ENCODE results near the gene PCSK2. TPM values are rescaled to one million over a fixed set of nuclear protein-coding genes. Genes with fewer than 3 reads are reported as not detected.

PCSK2 gene, protein sequence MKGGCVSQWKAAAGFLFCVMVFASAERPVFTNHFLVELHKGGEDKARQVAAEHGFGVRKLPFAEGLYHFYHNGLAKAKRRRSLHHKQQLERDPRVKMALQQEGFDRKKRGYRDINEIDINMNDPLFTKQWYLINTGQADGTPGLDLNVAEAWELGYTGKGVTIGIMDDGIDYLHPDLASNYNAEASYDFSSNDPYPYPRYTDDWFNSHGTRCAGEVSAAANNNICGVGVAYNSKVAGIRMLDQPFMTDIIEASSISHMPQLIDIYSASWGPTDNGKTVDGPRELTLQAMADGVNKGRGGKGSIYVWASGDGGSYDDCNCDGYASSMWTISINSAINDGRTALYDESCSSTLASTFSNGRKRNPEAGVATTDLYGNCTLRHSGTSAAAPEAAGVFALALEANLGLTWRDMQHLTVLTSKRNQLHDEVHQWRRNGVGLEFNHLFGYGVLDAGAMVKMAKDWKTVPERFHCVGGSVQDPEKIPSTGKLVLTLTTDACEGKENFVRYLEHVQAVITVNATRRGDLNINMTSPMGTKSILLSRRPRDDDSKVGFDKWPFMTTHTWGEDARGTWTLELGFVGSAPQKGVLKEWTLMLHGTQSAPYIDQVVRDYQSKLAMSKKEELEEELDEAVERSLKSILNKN
- 1.9 and 2.1 TPM in 2 replicates for total RNA-seq (2021; fragmentation: NEBNext Ultra II Directional; extraction: Animal tissue kit (Norgen Biotek cat#: 25700))
- polyA plus RNA-seq (2011; rRNA removed) = 2.6 and 4.2 TPM in 2 replicates
- polyA plus RNA-seq (2011; cell fraction: cytosol; rRNA removed) = 2.7 TPM
- 2.6 TPM for polyA plus RNA-seq (2011; cell fraction: nucleus; rRNA removed)
- 2.4 to 4.1 TPM (median 3.5 TPM) in 4 replicates for polyA plus RNA-seq (2012, experiment 1 of 2)
- polyA plus RNA-seq (2012, experiment 2 of 2) = 1.5 TPM
- polyA plus RNA-seq (2013, experiment 1 of 2) = 1.4 TPM
- polyA plus RNA-seq (2013, experiment 2 of 2) = 1.1 TPM
- 1.2 and 3.5 TPM in 2 replicates for polyA minus RNA-seq (2011; rRNA and poly(A)+ RNA removed)
- 1.6 TPM for polyA minus RNA-seq (2011; cell fraction: cytosol; rRNA and poly(A)+ RNA removed)
- 1.2 TPM for polyA minus RNA-seq (2011; cell fraction: nucleus; rRNA and poly(A)+ RNA removed)
- long read RNA-seq, experiment 1, partial matches to known transcripts = 0 of 1 reads
- long read RNA-seq, experiment 1, other reads (novel, unspliced or antisense) = 1 of 1 reads
- long read RNA-seq, experiment 2, partial matches to known transcripts = 1 of 2 reads
- long read RNA-seq, experiment 2, other reads (novel, unspliced or antisense) = 1 of 2 reads

DNA sequence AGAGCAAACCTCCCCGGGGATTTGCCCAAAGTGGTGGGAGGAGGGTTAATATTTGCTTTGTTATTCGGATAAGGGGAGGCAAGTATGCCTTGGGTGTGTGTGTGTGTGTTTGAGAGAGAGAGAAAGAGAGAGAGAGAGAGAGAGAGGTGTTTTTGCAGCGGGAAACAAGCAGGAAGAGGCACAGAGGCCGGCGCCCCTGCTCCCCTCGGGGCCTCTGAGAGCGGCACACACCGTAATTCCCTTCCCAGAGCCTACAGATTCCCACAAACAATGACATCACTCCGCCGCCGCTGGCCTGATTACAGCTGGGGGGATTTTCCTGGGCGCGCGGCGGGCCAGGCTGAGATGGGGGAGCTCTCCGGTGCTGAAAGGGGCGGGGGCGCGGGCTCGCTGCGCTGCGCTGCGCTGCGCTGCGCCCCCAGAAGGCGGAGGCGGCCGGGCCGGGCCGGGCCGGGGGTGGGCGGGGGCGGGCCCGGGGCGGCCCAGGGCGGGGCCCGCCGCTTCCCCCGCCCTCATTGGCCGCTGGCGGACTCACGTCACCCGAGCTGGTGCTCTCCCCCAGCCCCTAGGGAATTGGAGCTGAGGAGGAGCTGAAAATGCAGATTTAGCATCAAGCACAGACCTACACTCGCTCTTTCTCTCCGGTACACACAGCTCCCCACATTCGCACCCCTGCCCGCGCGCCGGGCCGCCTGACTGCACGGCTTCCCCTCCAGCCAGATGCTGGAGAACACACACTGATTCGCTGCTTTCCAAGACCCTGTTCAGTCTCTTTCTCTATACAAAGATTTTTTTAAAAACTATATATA is at the start of gene PCSK2:
Gene PCSK2 (plus strand): TSS at position 631 of the 809 bp plus-strand sequence. CDS start 266 bp downstream, outside the sequence.
- WGBS, 2 experiments (ENCODE audit: extremely low coverage in 1 of 2, insufficient coverage in 1 of 2, insufficient read length in 1 of 2, insufficient replicate concordance in 2 of 2, low coverage in 1 of 2, low lambda C conversion rate in 2 of 2, missing lambda C conversion rate in 1 of 2) = 1% methylated on average over 23 of the region's 53 CpGs; no CpG with 5 or more reads in 1 of the 2 experiments
- Histone ChIP-seq H2BK20ac (ENCODE audit: low read length) (no peak within 1 kb of the TSS), H3K14ac (ENCODE audit: insufficient read length) (no peak within 1 kb of the TSS), H3K4ac (replicated peaks; ENCODE audit: insufficient read length, low read depth, low read length) (no peak within 1 kb of the TSS), H3K79me2 (ENCODE audit: control insufficient read depth in 1 of 2, insufficient read depth in 2 of 2, low read length in 2 of 2) (no peaks in the 10 kb centered on the region), H3K9me3 (ENCODE audit: insufficient read depth in 2 of 2, low read depth in 1 of 2, low read length in 1 of 2) (no peaks in the 10 kb centered on the region), H3K27ac (ENCODE audit: low read depth, low read length) (no peak within 1 kb of the TSS), H3K27me3 (replicated peaks in 1 of 4; ENCODE audit: control insufficient read depth in 3 of 4, extremely low read depth in 1 of 4, insufficient read depth in 3 of 4, low read length in 3 of 4) (peaks cover 1 to 33% (median 29%) of the 10 kb centered on the region in 4 experiments), H4K5ac (ENCODE audit: insufficient read length, low read depth, low read length) (no peak within 1 kb of the TSS), H3K79me1 (ENCODE audit: low read depth, low read length) (no peaks in the 10 kb centered on the region), H2BK12ac (ENCODE audit: low read depth, low read length) (no peak within 1 kb of the TSS), H3K23me2 (ENCODE audit: low read depth, low read length) (peaks cover 22% of the 10 kb centered on the region; the same call in 1 of the 2 replicates), H3K18ac (ENCODE audit: extremely low read depth, low read length) (peak within 1 kb of the TSS; percentile 14; the same call in 1 of the 2 replicates), H3K36me3 (ENCODE audit: control insufficient read depth in 2 of 4, insufficient read depth in 4 of 4, low read length in 3 of 4) (no peaks in the 10 kb centered on the region), H2BK15ac (ENCODE audit: low read length) (no peak within 1 kb of the TSS), H3K9ac (replicated peaks in 1 of 4; ENCODE audit: extremely low read depth in 1 of 4, low read depth in 3 of 4, low read length in 3 of 4) (peak within 1 kb of the TSS in 3 of 4 experiments; percentile 34 to 64 (median 45); a peak in 4 of 7 replicates), H3K4me1 (replicated peaks in 1 of 4; ENCODE audit: control insufficient read depth in 3 of 4, insufficient read depth in 4 of 4, low read length in 3 of 4) (peaks cover 3 to 16% (median 11%) of the 10 kb centered on the region in 4 experiments), H4K91ac (replicated peaks; ENCODE audit: insufficient read length, low read length) (no peak within 1 kb of the TSS), H3K4me3 (ENCODE audit: extremely low read depth in 1 of 4, insufficient read depth in 2 of 4, low read depth in 3 of 4, low read length in 4 of 4) (peak within 1 kb of the TSS; percentile 46 to 72 (median 66)), H4K8ac (ENCODE audit: extremely low read depth, insufficient read depth, low read length) (peak within 1 kb of the TSS; percentile 41), H3K23ac (ENCODE audit: insufficient read length) (no peak within 1 kb of the TSS), H3K4me2 (ENCODE audit: insufficient read depth in 1 of 2, low read depth in 2 of 2, low read length in 2 of 2) (peak within 1 kb of the TSS; percentile 96), H3K56ac (replicated peaks; ENCODE audit: insufficient read length, low read depth, low read length) (no peak within 1 kb of the TSS), H2AFZ (ENCODE audit: low read length) (peak within 1 kb of the TSS; percentile 61; the same call in 1 of the 2 replicates), H4K20me1 (replicated peaks in 1 of 2; ENCODE audit: control insufficient read depth in 1 of 2, insufficient read depth in 2 of 2, low read length in 2 of 2) (no peaks in the 10 kb centered on the region), H2AK5ac (ENCODE audit: low read depth, low read length) (no peak within 1 kb of the TSS), H2BK120ac (replicated peaks; ENCODE audit: low read depth, low read length) (no peak within 1 kb of the TSS), H2BK5ac (ENCODE audit: low read depth, low read length) (no peak within 1 kb of the TSS)
- ChIA-PET POLR2A (ENCODE audit: partially characterized antibody) (no interaction called here), CTCF (ENCODE audit: partially characterized antibody) (interaction anchor here (0.7 to 3.0 kb wide), 3 partner anchors 15 to 424 kb away, joined by 3 to 16 read pairs (median 6); no protein-coding TSS in a partner anchor)
- DNase-seq (ENCODE audit: low read depth in 1 of 2, low spot score in 2 of 2) = peak; percentile 60 to 88
- peak; percentile 63 for FAIRE-seq
- TF ChIP-seq EZH2 (IDR thresholded peaks at IDR 0.05; ENCODE audit: low read depth, low read length, severe bottlenecking) = no peak
- no peak for TF ChIP-seq CHD1 (IDR thresholded peaks at IDR 0.05; ENCODE audit: low read depth, low read length)
- TF ChIP-seq, protein P1, sequence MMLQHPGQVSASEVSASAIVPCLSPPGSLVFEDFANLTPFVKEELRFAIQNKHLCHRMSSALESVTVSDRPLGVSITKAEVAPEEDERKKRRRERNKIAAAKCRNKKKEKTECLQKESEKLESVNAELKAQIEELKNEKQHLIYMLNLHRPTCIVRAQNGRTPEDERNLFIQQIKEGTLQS (IDR thresholded peaks at IDR 0.05; ENCODE audit: insufficient read depth, low read depth, low read length) = no peak
- peak; percentile 24; the same call in 1 of the 2 replicates for TF ChIP-seq YY1 (IDR thresholded peaks at IDR 0.05; ENCODE audit: low read depth, low read length)
- TF ChIP-seq SUZ12 (IDR thresholded peaks at IDR 0.05; ENCODE audit: low read length) = no peak

Data from H1 (cell line).